GM21381 (cell line): Measurements from ENCODE around the gene DOK6.

Source experiments
- ATAC-seq: cut with Tn5 transposase; IDR thresholded peaks from one replicate; pipeline ENCODE4 v1.9.1; 2021; ENCODE audit warnings: mild to moderate bottlenecking, moderate library complexity; ENCODE audit not compliant: unreplicated experiment

DOK6 gene

DNA sequence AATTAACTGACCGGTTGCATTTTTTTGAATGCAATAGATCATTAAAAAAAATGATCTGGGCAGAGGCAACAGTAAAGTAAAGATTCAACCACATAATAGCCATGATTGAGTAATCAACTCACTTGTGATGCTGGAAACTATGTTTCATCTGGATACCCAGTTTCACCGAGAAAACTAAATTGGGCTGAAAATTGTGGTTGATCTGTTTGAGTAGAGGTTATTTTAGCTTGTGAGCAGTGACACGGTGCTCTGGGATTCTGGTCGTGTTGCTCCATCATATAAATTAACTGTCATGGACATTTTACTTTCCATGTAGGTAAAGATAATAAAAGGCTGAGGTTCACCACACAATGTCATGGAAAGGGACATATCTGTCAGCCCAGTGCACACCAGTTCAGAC is 488.3 kb downstream of the DOK6 start:
- no peak for ATAC-seq

- ATAC-seq: no peak
These were observed 489.9 kb downstream of the DOK6 start for GRCh38 chr18:69890558-69890957.

DNA sequence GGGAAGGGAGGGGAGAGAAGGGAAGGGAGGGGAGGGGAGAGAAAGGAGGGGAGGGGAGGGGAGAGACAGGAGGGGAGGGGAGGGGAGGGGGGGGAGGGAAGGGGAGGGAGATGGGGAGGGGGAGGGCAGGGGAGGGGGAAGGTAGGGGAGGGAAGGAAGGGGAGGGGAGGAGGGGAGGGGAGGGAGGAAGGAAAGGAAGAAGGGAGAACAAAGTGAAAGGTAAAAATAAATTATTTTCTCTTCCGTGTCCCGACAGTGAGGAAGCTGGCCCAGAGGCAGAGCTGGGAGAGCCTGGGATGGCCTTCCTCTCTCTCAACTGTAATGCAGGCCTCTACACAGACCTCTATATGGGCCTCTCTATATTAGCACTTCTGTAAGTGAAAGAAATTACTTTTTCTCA is 493.8 kb downstream of the DOK6 start:
- ATAC-seq: no peak

DNA sequence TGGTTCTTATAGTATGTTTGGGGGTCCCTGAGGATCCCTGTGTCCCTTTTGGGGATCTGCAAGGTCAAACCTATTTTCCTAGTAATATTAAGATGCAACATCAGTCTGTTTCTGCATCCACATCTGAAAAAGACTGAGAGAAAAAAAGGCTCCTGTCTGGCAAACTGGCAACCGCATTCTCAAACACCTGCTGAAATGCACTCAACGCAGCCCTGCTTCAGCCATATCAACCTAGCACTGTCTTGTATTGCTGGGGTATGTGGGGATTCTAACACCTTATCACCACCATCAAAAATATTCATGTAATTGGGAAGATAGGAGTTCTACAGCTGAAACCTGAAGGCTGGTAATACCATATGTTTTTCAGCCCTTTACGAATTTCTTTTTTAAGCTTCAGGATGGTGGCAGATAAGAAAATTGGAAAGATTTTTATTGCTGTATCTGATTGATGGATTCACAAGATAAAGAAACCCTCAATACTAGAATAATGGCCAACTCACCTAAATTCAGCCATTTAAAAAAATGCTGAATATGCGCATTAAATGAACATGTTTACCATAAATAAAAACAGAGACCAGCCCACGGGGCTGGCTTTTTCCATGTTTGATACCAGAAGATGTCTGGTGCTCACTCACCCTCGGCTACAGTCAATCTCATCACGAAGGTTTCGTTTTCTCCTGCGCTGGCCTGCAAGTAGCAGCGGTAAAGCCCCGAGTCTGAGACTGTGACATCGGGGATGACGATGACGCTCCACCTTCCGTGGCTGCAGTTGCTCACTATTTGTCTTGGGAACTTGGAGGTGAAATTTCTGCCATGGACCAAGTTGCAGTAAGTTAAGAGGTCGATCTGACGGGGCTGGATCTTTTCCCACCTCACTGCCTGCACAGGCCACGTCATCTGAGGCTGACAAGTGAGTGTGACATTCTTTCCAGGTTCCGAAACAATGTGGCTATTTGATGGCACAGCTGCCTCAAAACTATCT is 494.7 kb downstream of the DOK6 start:
- ATAC-seq: no peak

DNA sequence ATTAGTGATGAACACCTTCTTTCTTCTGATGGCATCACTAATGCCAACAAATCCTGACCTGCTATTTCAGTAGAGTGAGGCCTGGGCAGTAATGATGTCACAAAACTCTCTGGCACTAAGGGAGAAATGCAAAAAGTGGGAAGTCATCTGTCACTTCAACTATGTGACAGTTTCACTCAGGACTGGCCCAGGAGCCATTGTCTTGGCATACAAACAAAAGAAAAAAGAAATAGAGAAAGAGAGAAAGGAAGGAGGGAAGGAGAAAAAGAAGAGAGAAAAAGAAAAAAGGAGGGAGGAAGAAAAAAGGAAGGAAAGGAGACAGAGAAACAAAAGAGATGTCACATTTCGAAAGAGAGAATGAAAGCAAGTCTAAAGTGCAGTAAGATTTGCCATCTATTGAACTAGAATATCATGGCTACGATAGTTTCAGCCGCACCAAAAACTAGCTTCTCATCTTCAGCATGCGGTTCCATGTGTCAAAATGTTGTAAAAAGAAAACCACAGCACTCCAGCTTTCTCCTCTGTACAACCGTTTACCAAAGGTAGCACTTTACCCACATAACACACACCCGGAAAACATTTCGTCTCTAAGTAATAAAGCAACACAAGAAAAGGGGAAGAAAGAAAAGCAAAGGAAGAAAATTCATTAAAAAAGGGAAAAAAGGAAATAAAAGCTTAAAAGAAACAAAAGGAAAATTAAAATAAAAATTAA is 496.9 kb downstream of the DOK6 start:
- ATAC-seq: peak; percentile 51

- ATAC-seq: peak; percentile 49
These were observed 497.7 kb downstream of the DOK6 start for GRCh38 chr18:69898241-69898861.
